Endothelial cell of umbilical vein (primary cell): ENCODE measurements around the gene CYB5D1. TPM values are rescaled to one million over a fixed set of nuclear protein-coding genes. Genes with fewer than 3 reads are reported as not detected.

Experiments used
- BruUV-seq: library from RNA; stranded (reverse); fragments of 400-500 nt; replicated peaks from 2 replicates; lab custom pipeline; 2021; lab: Mats Ljungman, UMichigan
- CTCF ChIA-PET: fragments of 300-600, 350-600 bp; sonication (Branson Sonifier 250); formaldehyde crosslinking; loops from one replicate; lab custom pipeline; 2021; ENCODE audit warnings: antibody characterized with exemption, inconsistent platforms; lab: Charles Lee
- POLR2A ChIA-PET: fragments of 300-600, 350-600 bp; sonication (Branson Sonifier 250); formaldehyde crosslinking; loops from one replicate; lab custom pipeline; 2021; ENCODE audit warnings: antibody characterized with exemption, inconsistent platforms; lab: Charles Lee
- DNase-seq: peaks from one replicate; pipeline ENCODE4 v3.0.0-alpha.2; 2011; ENCODE audit warnings: low read depth, low spot score
- FAIRE-seq: peaks from 2 replicates; lab custom pipeline; 2011; peaks lifted over from hg19 to GRCh38; lab: Jason Lieb, UNC
- H2AFZ ChIP-seq: 2 replicates; pipeline ENCODE4 v1.6.0; 2012; ENCODE audit warnings: low read depth, low read length, control low read depth, inconsistent platforms
- H3K27ac ChIP-seq: 2 replicates; pipeline ENCODE4 v1.5.1; 2011; ENCODE audit warnings: low read depth, mild to moderate bottlenecking, control low read depth, low read length, moderate library complexity; ENCODE audit not compliant: insufficient read depth
- H3K27me3 ChIP-seq, 2 experiments: 2 replicates each; pipeline versions ENCODE4 v1.6.0 to v1.6.1; 2011; ENCODE audit warnings: low read length in 2 of 2, mixed read lengths in 1 of 2; ENCODE audit not compliant: control insufficient read depth in 2 of 2, insufficient read depth in 2 of 2
- H3K36me3 ChIP-seq, 2 experiments: 2 replicates in 1 of 2; 3 replicates in 1 of 2; pipeline ENCODE4 v1.5.1; 2011; ENCODE audit warnings: low read length in 2 of 2, mild to moderate bottlenecking in 1 of 2, moderate library complexity in 1 of 2; ENCODE audit not compliant: control insufficient read depth in 2 of 2, insufficient read depth in 2 of 2; ENCODE audit errors: extremely low read depth in 1 of 2
- H3K4me1 ChIP-seq: 3 replicates; pipeline ENCODE4 v1.5.1; 2011; ENCODE audit warnings: mild to moderate bottlenecking, low read length; ENCODE audit not compliant: control insufficient read depth, insufficient read depth; ENCODE audit errors: extremely low read depth
- H3K4me2 ChIP-seq: 2 replicates; pipeline ENCODE4 v1.6.1; 2011; ENCODE audit warnings: low read length, control low read depth, mixed read lengths; ENCODE audit not compliant: insufficient read depth
- H3K4me3 ChIP-seq, 3 experiments: fragments of 200-600 bp in 1 of 3; sonication (generic), shearing (Covaris generic) in 1 of 3; replicated peaks in 1 of 3; 2 replicates each; pipeline ENCODE4 v1.5.1; 2011 to 2016; ENCODE audit warnings: control low read depth in 3 of 3, low read length in 3 of 3, mild to moderate bottlenecking in 2 of 3, inconsistent platforms in 1 of 3, low read depth in 1 of 3, moderate library complexity in 1 of 3; ENCODE audit not compliant: insufficient read depth in 1 of 3
- H3K79me2 ChIP-seq: 2 replicates; pipeline ENCODE4 v1.6.0; 2012; ENCODE audit warnings: low read length, inconsistent platforms; ENCODE audit not compliant: control insufficient read depth, insufficient read depth
- H3K9ac ChIP-seq: replicated peaks from 2 replicates; pipeline ENCODE3; 2011; ENCODE audit warnings: low read length, control low read depth; ENCODE audit not compliant: insufficient read depth; ENCODE audit errors: extremely low read depth
- H3K9me1 ChIP-seq: replicated peaks from 3 replicates; pipeline ENCODE4 v1.6.0; 2011; ENCODE audit warnings: mild to moderate bottlenecking, low read length; ENCODE audit not compliant: control insufficient read depth, insufficient read depth; ENCODE audit errors: extremely low read depth
- H3K9me3 ChIP-seq: replicated peaks from 2 replicates; pipeline ENCODE4 v1.5.1; 2012; ENCODE audit warnings: low read length, inconsistent platforms; ENCODE audit not compliant: control insufficient read depth, insufficient read depth
- H4K20me1 ChIP-seq: replicated peaks from 2 replicates; pipeline ENCODE3; 2011; ENCODE audit warnings: mild to moderate bottlenecking, low read length; ENCODE audit not compliant: control insufficient read depth, insufficient read depth; ENCODE audit errors: extremely low read depth
- CTCF ChIP-seq, 2 donors: IDR thresholded peaks; 1 replicate in 1 of 2; 2 replicates in 1 of 2; pipeline ENCODE4 v1.5.1; 2011; ENCODE audit warnings: low read length in 2 of 2, mild to moderate bottlenecking in 2 of 2, moderate library complexity in 2 of 2, control low read depth in 1 of 2, inconsistent platforms in 1 of 2, low read depth in 1 of 2; ENCODE audit not compliant: insufficient read depth in 1 of 2; ENCODE audit errors: extremely low read depth in 1 of 2
- EZH2 ChIP-seq: IDR thresholded peaks from 2 replicates; pipeline ENCODE4 v1.6.1; 2012; ENCODE audit warnings: borderline replicate concordance, low read depth, mild to moderate bottlenecking, moderate library complexity, low read length, inconsistent platforms; ENCODE audit not compliant: severe bottlenecking
- FOS ChIP-seq: IDR thresholded peaks from 2 replicates; pipeline ENCODE4 v1.6.1; 2011; ENCODE audit warnings: mild to moderate bottlenecking, low read length, moderate library complexity, borderline replicate concordance; ENCODE audit not compliant: insufficient read depth
- GATA2 ChIP-seq: IDR thresholded peaks from 2 replicates; pipeline ENCODE4 v1.7.0; 2011; ENCODE audit warnings: low read depth, mild to moderate bottlenecking, moderate library complexity, mixed read lengths, low read length; ENCODE audit not compliant: insufficient read length, insufficient read depth
- JUN ChIP-seq: IDR thresholded peaks from 2 replicates; pipeline ENCODE4 v1.6.1; 2011; ENCODE audit warnings: borderline replicate concordance, low read depth; ENCODE audit not compliant: insufficient read length, insufficient read depth
- MAX ChIP-seq: IDR thresholded peaks from 2 replicates; pipeline ENCODE4 v1.6.1; 2011; ENCODE audit not compliant: insufficient read depth, insufficient read length
- MYC ChIP-seq: IDR thresholded peaks from one replicate; pipeline ENCODE4 v1.6.1; 2011; ENCODE audit warnings: mild to moderate bottlenecking, low read depth, low read length
- POLR2A ChIP-seq: IDR thresholded peaks from 2 replicates; pipeline ENCODE4 v1.6.1; 2012; ENCODE audit warnings: low read depth, mild to moderate bottlenecking, control low read depth, low read length
- POLR2AphosphoS5 ChIP-seq: IDR thresholded peaks from 2 replicates; pipeline ENCODE4 v1.6.1; 2012; ENCODE audit warnings: low read depth, mild to moderate bottlenecking, control low read depth, low read length, moderate library complexity; ENCODE audit not compliant: insufficient read depth
- dilution Hi-C: fragments of 300-500 bp; cut with MboI; formaldehyde crosslinking; loops from one replicate; pipeline ENCODE4 v1.15.0; 2019; ENCODE audit warnings: low sequenced_read_pairs; ENCODE audit not compliant: extremely low pct_ligation_motif_present
- intact Hi-C: fragments of 100-400 bp; cut with micrococcal nuclease; formaldehyde crosslinking; loops from one replicate; pipeline ENCODE4 v1.10.0; 2022
- polyA plus RNA-seq, 4 experiments: library from polyadenylated mRNA; depleted of rRNA in 3 of 4; stranded (reverse) in 3 of 4; unstranded in 1 of 4; fragments of >200 nt; gene quantifications; 2 replicates each; pipeline versions ENCODE4 v1.2.1 to v1.2.3, GENCODE V29; 2011 to 2012; ENCODE audit warnings: missing spikeins in 1 of 4
- total RNA-seq: library from RNA; stranded (reverse); gene quantifications from 2 replicates; pipeline ENCODE4 v1.2.3, GENCODE V29; 2021

CYB5D1 gene
- total and polyA plus RNA-seq, 2 donors (not counting 3 experiments of a cell fraction or from before 2014, with no cell fraction given) = 9.4 to 18.1 TPM

GRCh38 chr17:7856811-7857712, 741 bp upstream of the CYB5D1 start, which contains the start of gene NAA38:
NAA38 (minus strand) TSS chr17:7857559; CDS start chr17:7857463, 96 bp downstream.
- TF ChIP-seq JUN = no peak
- peak; percentile 84 for TF ChIP-seq POLR2A
- peak; percentile 93 for TF ChIP-seq POLR2AphosphoS5
- TF ChIP-seq CTCF (IDR thresholded peaks at IDR 0.05; ENCODE audit: extremely low read depth in 1 of 2, insufficient read depth in 1 of 2, low read depth in 1 of 2, low read length in 2 of 2) = peak; percentile 17 to 34
- TF ChIP-seq GATA2 = no peak
- no peak for TF ChIP-seq MAX
- TF ChIP-seq EZH2 = no peak
- TF ChIP-seq MYC = no peak
- TF ChIP-seq FOS = no peak
- DNase-seq = peak; percentile 99
- dilution Hi-C loops (no loop called here), intact Hi-C loops (loop anchor here (1.0 to 10.0 kb wide), 8 partner anchors 13 to 832 kb away; partner anchors contain the start of genes BCL6B, CNTROB, PHF23 and WRAP53)
- Histone ChIP-seq H3K4me1 (peaks cover 35% of the 10 kb centered on the region), H3K27me3 (no peaks in the 10 kb centered on the region), H3K4me2 (peak within 1 kb of the TSS; percentile 92), H3K27ac (peak within 1 kb of the TSS; percentile 96), H2AFZ (peak within 1 kb of the TSS; percentile 60), H3K9ac (peak within 1 kb of the TSS; percentile 96), H3K4me3 (peak within 1 kb of the TSS; percentile 53 to 78 (median 54)), H3K9me3 (no peaks in the 10 kb centered on the region), H3K9me1 (no peaks in the 10 kb centered on the region), H4K20me1 (peaks cover 2% of the 10 kb centered on the region), H3K79me2 (peaks cover 2% of the 10 kb centered on the region), H3K36me3 (peaks cover 0 to 8% of the 10 kb centered on the region in 2 experiments)
- CTCF ChIA-PET = interaction anchor here (0.7 to 3.1 kb wide), 13 partner anchors 8 to 169 kb away, joined by 3 to 28 read pairs (median 4); partner anchors contain the start of genes CNTROB, KDM6B and WRAP53
- BruUV-seq = TSS peak; percentile 88
- POLR2A ChIA-PET = interaction anchor here (0.8 to 1.4 kb wide), 3 partner anchors 12 to 133 kb away, joined by 3 to 12 read pairs (median 8); no protein-coding TSS in a partner anchor
- peak; percentile 99 for FAIRE-seq
